Keratinocyte (primary cell): Measurements from ENCODE around the gene TBC1D4. TPM values are rescaled to one million over a fixed set of nuclear protein-coding genes. Genes with fewer than 3 reads are reported as not detected.

Experiments used
- DNase-seq: peaks from one replicate; pipeline ENCODE4 v3.0.0-alpha.2; 2011; ENCODE audit warnings: low read depth, missing footprints, low spot score
- FAIRE-seq: peaks from 2 replicates; lab custom pipeline; 2011; peaks lifted over from hg19 to GRCh38; lab: Jason Lieb, UNC
- H2AFZ ChIP-seq: 2 replicates; pipeline ENCODE4 v1.6.0; 2012; ENCODE audit warnings: low read length, control low read depth, inconsistent platforms; ENCODE audit not compliant: control insufficient read depth
- H3K27ac ChIP-seq: 2 replicates; pipeline ENCODE4 v1.5.1; 2011; ENCODE audit warnings: low read length; ENCODE audit not compliant: control insufficient read depth, insufficient read depth
- H3K27me3 ChIP-seq: 3 replicates; pipeline ENCODE4 v1.6.0; 2011; ENCODE audit warnings: low read length; ENCODE audit not compliant: control insufficient read depth, insufficient read depth; ENCODE audit errors: extremely low read depth
- H3K36me3 ChIP-seq, 2 experiments: 2 replicates in 1 of 2; 3 replicates in 1 of 2; pipeline ENCODE4 v1.5.1; 2011; ENCODE audit warnings: low read length in 2 of 2, mild to moderate bottlenecking in 1 of 2; ENCODE audit not compliant: control insufficient read depth in 2 of 2, insufficient read depth in 2 of 2; ENCODE audit errors: extremely low read depth in 1 of 2
- H3K4me1 ChIP-seq: 3 replicates; pipeline ENCODE4 v1.5.1; 2011; ENCODE audit warnings: low read length; ENCODE audit not compliant: control insufficient read depth, insufficient read depth; ENCODE audit errors: extremely low read depth
- H3K4me2 ChIP-seq: 3 replicates; pipeline ENCODE4 v1.6.0; 2011; ENCODE audit warnings: low read depth, low read length; ENCODE audit not compliant: control insufficient read depth, insufficient read depth; ENCODE audit errors: extremely low read depth
- H3K4me3 ChIP-seq, 3 experiments: fragments of 200-600 bp in 1 of 3; sonication (generic) in 1 of 3; 2 replicates in 2 of 3; 3 replicates in 1 of 3; pipeline ENCODE4 v1.5.1; 2011 to 2016; ENCODE audit warnings: low read length in 3 of 3, mild to moderate bottlenecking in 3 of 3, control low read depth in 2 of 3, inconsistent platforms in 1 of 3, low read depth in 1 of 3, mixed read lengths in 1 of 3, mixed run types in 1 of 3, moderate library complexity in 1 of 3; ENCODE audit not compliant: control insufficient read depth in 2 of 3, insufficient read depth in 2 of 3; ENCODE audit errors: extremely low read depth in 1 of 3
- H3K79me2 ChIP-seq: 2 replicates; pipeline ENCODE4 v1.6.0; 2012; ENCODE audit warnings: low read length; ENCODE audit not compliant: control insufficient read depth, insufficient read depth
- H3K9ac ChIP-seq: 3 replicates; pipeline ENCODE4 v1.6.0; 2011; ENCODE audit warnings: low read length; ENCODE audit not compliant: control insufficient read depth, insufficient read depth; ENCODE audit errors: extremely low read depth
- H3K9me1 ChIP-seq: 3 replicates; pipeline ENCODE4 v1.6.0; 2011; ENCODE audit warnings: low read length; ENCODE audit not compliant: control insufficient read depth, insufficient read depth; ENCODE audit errors: extremely low read depth
- H3K9me3 ChIP-seq: 2 replicates; pipeline ENCODE4 v1.5.1; 2012; ENCODE audit warnings: low read depth, low read length; ENCODE audit not compliant: control insufficient read depth
- H4K20me1 ChIP-seq: 3 replicates; pipeline ENCODE4 v1.6.0; 2011; ENCODE audit warnings: low read length; ENCODE audit not compliant: control insufficient read depth, insufficient read depth; ENCODE audit errors: extremely low read depth
- EZH2 ChIP-seq: IDR thresholded peaks from one replicate; pipeline ENCODE4 v1.6.1; 2012; ENCODE audit warnings: inconsistent platforms, mild to moderate bottlenecking, low read length, moderate library complexity
- dilution Hi-C: fragments of 300-500 bp; cut with MboI; formaldehyde crosslinking; loops from one replicate; pipeline ENCODE4 v1.7.0; 2020; ENCODE audit warnings: low sequenced_read_pairs; ENCODE audit not compliant: extremely low pct_ligation_motif_present
- polyA plus RNA-seq, 5 experiments: library from polyadenylated mRNA; depleted of rRNA in 3 of 5; stranded (reverse) in 3 of 5; stranded (forward) in 1 of 5; unstranded in 1 of 5; fragments of >200 nt; gene quantifications; 1 replicate in 1 of 5; 2 replicates in 3 of 5; 3 replicates in 1 of 5; pipeline versions ENCODE4 v1.2.1 to v1.2.3, GENCODE V29; 2011 to 2012; ENCODE audit warnings: missing spikeins in 2 of 5, low read depth in 1 of 5, low replicate concordance in 1 of 5
- TF ChIP-seq, protein P1 (sequence below), 3 experiments: IDR thresholded peaks in 1 of 3; conservative IDR thresholded peaks in 1 of 3; optimal IDR thresholded peaks in 1 of 3; 2 replicates in 2 of 3; 3 replicates in 1 of 3; pipeline versions ENCODE3 to v1.5.1; 2011; ENCODE audit warnings: low read length in 3 of 3, mild to moderate bottlenecking in 3 of 3, moderate library complexity in 2 of 3, control low read depth in 1 of 3, inconsistent platforms in 1 of 3; ENCODE audit not compliant: insufficient read depth in 2 of 3; ENCODE audit errors: extremely low read depth in 1 of 3

TBC1D4 gene
- polyA plus RNA-seq, 1 donor (not counting 4 experiments of a cell fraction or from before 2014, with no cell fraction given) = 14.2 TPM

DNA sequence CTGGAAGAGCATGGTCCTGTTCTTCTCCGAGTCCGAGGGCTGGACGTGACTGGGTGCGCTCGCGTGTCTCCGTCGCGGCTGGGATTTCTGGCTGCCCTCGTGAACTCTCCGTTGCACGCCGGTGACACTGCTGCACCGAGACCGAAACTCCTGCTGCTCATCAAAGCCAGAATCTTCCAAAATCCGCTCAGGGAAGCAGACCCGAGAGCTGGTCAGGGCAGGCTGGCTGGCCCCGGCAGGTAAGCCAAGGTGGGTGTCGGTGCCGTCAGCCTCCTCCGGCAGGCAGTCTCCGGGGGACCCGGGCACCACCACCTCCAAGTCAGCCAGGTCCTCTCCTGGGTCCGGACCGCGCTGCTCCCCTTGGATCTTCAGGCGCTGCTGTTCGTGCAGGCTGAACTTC is 119.9 kb downstream of the TBC1D4 start:
- FAIRE-seq (no peak), DNase-seq (no peak)
- Histone ChIP-seq H2AFZ (no peak overlapping the region), H3K9ac (no peak overlapping the region), H3K36me3 (no peaks in the 10 kb centered on the region), H3K4me2 (no peak overlapping the region), H4K20me1 (no peaks in the 10 kb centered on the region), H3K4me1 (peaks cover 59% of the 10 kb centered on the region), H3K9me1 (no peaks in the 10 kb centered on the region), H3K4me3 (no peak overlapping the region), H3K27me3 (no peaks in the 10 kb centered on the region), H3K27ac (no peak overlapping the region), H3K79me2 (no peaks in the 10 kb centered on the region), H3K9me3 (no peaks in the 10 kb centered on the region)
- dilution Hi-C loops = no loop called here
- TF ChIP-seq, protein P1, sequence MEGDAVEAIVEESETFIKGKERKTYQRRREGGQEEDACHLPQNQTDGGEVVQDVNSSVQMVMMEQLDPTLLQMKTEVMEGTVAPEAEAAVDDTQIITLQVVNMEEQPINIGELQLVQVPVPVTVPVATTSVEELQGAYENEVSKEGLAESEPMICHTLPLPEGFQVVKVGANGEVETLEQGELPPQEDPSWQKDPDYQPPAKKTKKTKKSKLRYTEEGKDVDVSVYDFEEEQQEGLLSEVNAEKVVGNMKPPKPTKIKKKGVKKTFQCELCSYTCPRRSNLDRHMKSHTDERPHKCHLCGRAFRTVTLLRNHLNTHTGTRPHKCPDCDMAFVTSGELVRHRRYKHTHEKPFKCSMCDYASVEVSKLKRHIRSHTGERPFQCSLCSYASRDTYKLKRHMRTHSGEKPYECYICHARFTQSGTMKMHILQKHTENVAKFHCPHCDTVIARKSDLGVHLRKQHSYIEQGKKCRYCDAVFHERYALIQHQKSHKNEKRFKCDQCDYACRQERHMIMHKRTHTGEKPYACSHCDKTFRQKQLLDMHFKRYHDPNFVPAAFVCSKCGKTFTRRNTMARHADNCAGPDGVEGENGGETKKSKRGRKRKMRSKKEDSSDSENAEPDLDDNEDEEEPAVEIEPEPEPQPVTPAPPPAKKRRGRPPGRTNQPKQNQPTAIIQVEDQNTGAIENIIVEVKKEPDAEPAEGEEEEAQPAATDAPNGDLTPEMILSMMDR (optimal IDR thresholded peaks at IDR 0.05 in 1 of 3, IDR thresholded peaks at IDR 0.05 in 1 of 3, conservative IDR thresholded peaks at IDR 0.05 in 1 of 3; ENCODE audit: extremely low read depth in 1 of 3, insufficient read depth in 2 of 3, low read length in 3 of 3) = no peak
- TF ChIP-seq EZH2 = no peak

DNA sequence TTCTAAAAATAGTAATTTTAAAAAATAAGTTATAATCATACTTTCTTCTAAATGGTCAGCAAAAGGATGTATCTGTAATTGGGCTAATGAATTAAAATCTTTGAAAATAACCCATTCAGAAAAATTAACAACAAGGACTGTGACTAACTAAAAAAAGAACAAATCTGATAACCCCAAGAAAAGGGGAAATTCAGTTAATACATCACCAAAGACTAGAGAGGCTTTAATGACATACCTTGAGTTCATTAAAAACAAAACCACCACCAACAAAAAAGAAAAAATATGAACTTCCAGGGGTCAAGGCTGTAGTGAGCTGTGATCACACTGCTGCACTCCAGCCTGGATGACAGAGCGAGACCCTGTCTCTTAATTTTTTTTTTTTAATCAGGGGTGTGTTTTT is 121.8 kb downstream of the TBC1D4 start:
- Histone ChIP-seq H3K79me2 (no peaks in the 10 kb centered on the region), H2AFZ (no peak overlapping the region), H3K4me2 (no peak overlapping the region), H4K20me1 (no peaks in the 10 kb centered on the region), H3K27ac (no peak overlapping the region), H3K4me3 (no peak overlapping the region), H3K36me3 (no peaks in the 10 kb centered on the region), H3K9me1 (no peaks in the 10 kb centered on the region), H3K9me3 (no peaks in the 10 kb centered on the region), H3K9ac (no peak overlapping the region), H3K4me1 (peaks cover 43% of the 10 kb centered on the region), H3K27me3 (no peaks in the 10 kb centered on the region)
- dilution Hi-C loops = no loop called here
- TF ChIP-seq, protein P1 (optimal IDR thresholded peaks at IDR 0.05 in 1 of 3, IDR thresholded peaks at IDR 0.05 in 1 of 3, conservative IDR thresholded peaks at IDR 0.05 in 1 of 3; ENCODE audit: extremely low read depth in 1 of 3, insufficient read depth in 2 of 3, low read length in 3 of 3) = no peak
- TF ChIP-seq EZH2 = no peak
- DNase-seq = no peak
- FAIRE-seq = no peak
